Endothelial cell of umbilical vein (primary cell): ENCODE measurements around the gene XNDC1N. TPM values are rescaled to one million over a fixed set of nuclear protein-coding genes. Genes with fewer than 3 reads are reported as not detected.
A peak's percentile ranks its signal among the peaks of the same experiment; 100 is the strongest.

Source experiments
- BruUV-seq: library from RNA; stranded (reverse); fragments of 400-500 nt; replicated peaks from 2 replicates; lab custom pipeline; 2021; lab: Mats Ljungman, UMichigan
- CTCF ChIA-PET: fragments of 300-600, 350-600 bp; sonication (Branson Sonifier 250); formaldehyde crosslinking; loops from one replicate; lab custom pipeline; 2021; ENCODE audit warnings: antibody characterized with exemption, inconsistent platforms; lab: Charles Lee
- POLR2A ChIA-PET: fragments of 300-600, 350-600 bp; sonication (Branson Sonifier 250); formaldehyde crosslinking; loops from one replicate; lab custom pipeline; 2021; ENCODE audit warnings: antibody characterized with exemption, inconsistent platforms; lab: Charles Lee
- DNase-seq: peaks from one replicate; pipeline ENCODE4 v3.0.0-alpha.2; 2011; ENCODE audit warnings: low read depth, low spot score
- FAIRE-seq: peaks from 2 replicates; lab custom pipeline; 2011; peaks lifted over from hg19 to GRCh38; lab: Jason Lieb, UNC
- H2AFZ ChIP-seq: 2 replicates; pipeline ENCODE4 v1.6.0; 2012; ENCODE audit warnings: low read depth, low read length, control low read depth, inconsistent platforms
- H3K27ac ChIP-seq: 2 replicates; pipeline ENCODE4 v1.5.1; 2011; ENCODE audit warnings: low read depth, mild to moderate bottlenecking, control low read depth, low read length, moderate library complexity; ENCODE audit not compliant: insufficient read depth
- H3K27me3 ChIP-seq, 2 experiments: 2 replicates each; pipeline versions ENCODE4 v1.6.0 to v1.6.1; 2011; ENCODE audit warnings: low read length in 2 of 2, mixed read lengths in 1 of 2; ENCODE audit not compliant: control insufficient read depth in 2 of 2, insufficient read depth in 2 of 2
- H3K36me3 ChIP-seq, 2 experiments: 2 replicates in 1 of 2; 3 replicates in 1 of 2; pipeline ENCODE4 v1.5.1; 2011; ENCODE audit warnings: low read length in 2 of 2, mild to moderate bottlenecking in 1 of 2, moderate library complexity in 1 of 2; ENCODE audit not compliant: control insufficient read depth in 2 of 2, insufficient read depth in 2 of 2; ENCODE audit errors: extremely low read depth in 1 of 2
- H3K4me1 ChIP-seq: 3 replicates; pipeline ENCODE4 v1.5.1; 2011; ENCODE audit warnings: mild to moderate bottlenecking, low read length; ENCODE audit not compliant: control insufficient read depth, insufficient read depth; ENCODE audit errors: extremely low read depth
- H3K4me2 ChIP-seq: 2 replicates; pipeline ENCODE4 v1.6.1; 2011; ENCODE audit warnings: low read length, control low read depth, mixed read lengths; ENCODE audit not compliant: insufficient read depth
- H3K4me3 ChIP-seq, 3 experiments: fragments of 200-600 bp in 1 of 3; sonication (generic), shearing (Covaris generic) in 1 of 3; replicated peaks in 1 of 3; 2 replicates each; pipeline ENCODE4 v1.5.1; 2011 to 2016; ENCODE audit warnings: control low read depth in 3 of 3, low read length in 3 of 3, mild to moderate bottlenecking in 2 of 3, inconsistent platforms in 1 of 3, low read depth in 1 of 3, moderate library complexity in 1 of 3; ENCODE audit not compliant: insufficient read depth in 1 of 3
- H3K79me2 ChIP-seq: 2 replicates; pipeline ENCODE4 v1.6.0; 2012; ENCODE audit warnings: low read length, inconsistent platforms; ENCODE audit not compliant: control insufficient read depth, insufficient read depth
- H3K9ac ChIP-seq: replicated peaks from 2 replicates; pipeline ENCODE3; 2011; ENCODE audit warnings: low read length, control low read depth; ENCODE audit not compliant: insufficient read depth; ENCODE audit errors: extremely low read depth
- H3K9me1 ChIP-seq: replicated peaks from 3 replicates; pipeline ENCODE4 v1.6.0; 2011; ENCODE audit warnings: mild to moderate bottlenecking, low read length; ENCODE audit not compliant: control insufficient read depth, insufficient read depth; ENCODE audit errors: extremely low read depth
- H3K9me3 ChIP-seq: replicated peaks from 2 replicates; pipeline ENCODE4 v1.5.1; 2012; ENCODE audit warnings: low read length, inconsistent platforms; ENCODE audit not compliant: control insufficient read depth, insufficient read depth
- H4K20me1 ChIP-seq: replicated peaks from 2 replicates; pipeline ENCODE3; 2011; ENCODE audit warnings: mild to moderate bottlenecking, low read length; ENCODE audit not compliant: control insufficient read depth, insufficient read depth; ENCODE audit errors: extremely low read depth
- CTCF ChIP-seq, 2 donors: IDR thresholded peaks; 1 replicate in 1 of 2; 2 replicates in 1 of 2; pipeline ENCODE4 v1.5.1; 2011; ENCODE audit warnings: low read length in 2 of 2, mild to moderate bottlenecking in 2 of 2, moderate library complexity in 2 of 2, control low read depth in 1 of 2, inconsistent platforms in 1 of 2, low read depth in 1 of 2; ENCODE audit not compliant: insufficient read depth in 1 of 2; ENCODE audit errors: extremely low read depth in 1 of 2
- EZH2 ChIP-seq: IDR thresholded peaks from 2 replicates; pipeline ENCODE4 v1.6.1; 2012; ENCODE audit warnings: borderline replicate concordance, low read depth, mild to moderate bottlenecking, moderate library complexity, low read length, inconsistent platforms; ENCODE audit not compliant: severe bottlenecking
- FOS ChIP-seq: IDR thresholded peaks from 2 replicates; pipeline ENCODE4 v1.6.1; 2011; ENCODE audit warnings: mild to moderate bottlenecking, low read length, moderate library complexity, borderline replicate concordance; ENCODE audit not compliant: insufficient read depth
- GATA2 ChIP-seq: IDR thresholded peaks from 2 replicates; pipeline ENCODE4 v1.7.0; 2011; ENCODE audit warnings: low read depth, mild to moderate bottlenecking, moderate library complexity, mixed read lengths, low read length; ENCODE audit not compliant: insufficient read length, insufficient read depth
- JUN ChIP-seq: IDR thresholded peaks from 2 replicates; pipeline ENCODE4 v1.6.1; 2011; ENCODE audit warnings: borderline replicate concordance, low read depth; ENCODE audit not compliant: insufficient read length, insufficient read depth
- MAX ChIP-seq: IDR thresholded peaks from 2 replicates; pipeline ENCODE4 v1.6.1; 2011; ENCODE audit not compliant: insufficient read depth, insufficient read length
- MYC ChIP-seq: IDR thresholded peaks from one replicate; pipeline ENCODE4 v1.6.1; 2011; ENCODE audit warnings: mild to moderate bottlenecking, low read depth, low read length
- POLR2A ChIP-seq: IDR thresholded peaks from 2 replicates; pipeline ENCODE4 v1.6.1; 2012; ENCODE audit warnings: low read depth, mild to moderate bottlenecking, control low read depth, low read length
- POLR2AphosphoS5 ChIP-seq: IDR thresholded peaks from 2 replicates; pipeline ENCODE4 v1.6.1; 2012; ENCODE audit warnings: low read depth, mild to moderate bottlenecking, control low read depth, low read length, moderate library complexity; ENCODE audit not compliant: insufficient read depth
- dilution Hi-C: fragments of 300-500 bp; cut with MboI; formaldehyde crosslinking; loops from one replicate; pipeline ENCODE4 v1.15.0; 2019; ENCODE audit warnings: low sequenced_read_pairs; ENCODE audit not compliant: extremely low pct_ligation_motif_present
- intact Hi-C: fragments of 100-400 bp; cut with micrococcal nuclease; formaldehyde crosslinking; loops from one replicate; pipeline ENCODE4 v1.10.0; 2022
- polyA plus RNA-seq, 4 experiments: library from polyadenylated mRNA; depleted of rRNA in 3 of 4; stranded (reverse) in 3 of 4; unstranded in 1 of 4; fragments of >200 nt; gene quantifications; 2 replicates each; pipeline versions ENCODE4 v1.2.1 to v1.2.3, GENCODE V29; 2011 to 2012; ENCODE audit warnings: missing spikeins in 1 of 4
- total RNA-seq: library from RNA; stranded (reverse); gene quantifications from 2 replicates; pipeline ENCODE4 v1.2.3, GENCODE V29; 2021

The XNDC1N gene
- total and polyA plus RNA-seq, 2 donors (not counting 3 experiments of a cell fraction or from before 2014, with no cell fraction given): 3.5 to 9.0 TPM

GRCh38 chr11:71936825-71937224 lies 8.4 kb upstream of the XNDC1N start:
- no TSS peak for BruUV-seq
- ChIA-PET CTCF (no interaction called here), POLR2A (no interaction called here)
- Histone ChIP-seq H3K36me3 (peaks cover 0 to 5% of the 10 kb centered on the region in 2 experiments), H3K27ac (peak overlapping the region; percentile 74), H4K20me1 (no peaks in the 10 kb centered on the region), H3K4me1 (peaks cover 74% of the 10 kb centered on the region), H3K4me3 (no peak overlapping the region), H3K4me2 (peak overlapping the region; percentile 19), H3K9ac (no peak overlapping the region), H2AFZ (no peak overlapping the region), H3K27me3 (no peaks in the 10 kb centered on the region), H3K9me3 (no peaks in the 10 kb centered on the region), H3K79me2 (peaks cover 76% of the 10 kb centered on the region), H3K9me1 (no peaks in the 10 kb centered on the region)
- TF ChIP-seq MYC (no peak), POLR2A (peak; percentile 34), MAX (no peak), FOS (peak; percentile 96), POLR2AphosphoS5 (peak; percentile 68), JUN (peak; percentile 88), CTCF (IDR thresholded peaks at IDR 0.05; ENCODE audit: extremely low read depth in 1 of 2, insufficient read depth in 1 of 2, low read depth in 1 of 2, low read length in 2 of 2) (no peak), GATA2 (peak; percentile 95), EZH2 (no peak)
- FAIRE-seq (peak; percentile 82), DNase-seq (peak; percentile 89)
- dilution Hi-C loops (no loop called here), intact Hi-C loops (loop anchor here (1.0 kb wide), 2 partner anchors 8 to 9 kb away; partner anchors contain the start of gene XNDC1N)
